Keratinocyte (primary cell): Measurements from ENCODE around the gene GAN.

Experiments used
- EZH2 ChIP-seq: IDR thresholded peaks from one replicate; pipeline ENCODE4 v1.6.1; 2012; ENCODE audit warnings: inconsistent platforms, mild to moderate bottlenecking, low read length, moderate library complexity
- TF ChIP-seq, protein P1 (sequence below), 3 experiments: IDR thresholded peaks in 1 of 3; conservative IDR thresholded peaks in 1 of 3; optimal IDR thresholded peaks in 1 of 3; 2 replicates in 2 of 3; 3 replicates in 1 of 3; pipeline versions ENCODE3 to v1.5.1; 2011; ENCODE audit warnings: low read length in 3 of 3, mild to moderate bottlenecking in 3 of 3, moderate library complexity in 2 of 3, control low read depth in 1 of 3, inconsistent platforms in 1 of 3; ENCODE audit not compliant: insufficient read depth in 2 of 3; ENCODE audit errors: extremely low read depth in 1 of 3

DNA sequence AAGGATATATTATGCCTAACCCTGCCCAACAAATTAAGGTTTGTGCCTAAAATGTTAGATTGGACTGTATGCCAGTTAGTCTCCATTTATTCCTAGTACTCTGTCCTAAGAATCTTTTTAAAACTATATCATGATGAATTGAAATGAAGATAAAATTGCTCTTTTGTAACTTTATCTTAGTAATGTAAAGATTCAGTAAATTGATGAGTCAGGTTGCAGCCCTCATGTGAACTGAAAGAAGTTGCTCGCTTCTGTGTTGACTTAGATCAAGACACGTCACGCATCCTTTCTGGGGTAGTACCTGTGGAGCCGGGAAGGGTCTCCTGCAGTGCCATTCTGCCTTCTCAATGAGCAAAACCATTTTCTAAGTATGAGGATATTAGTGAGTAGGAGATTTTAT is 63.3 kb downstream of the GAN start:
- TF ChIP-seq, protein P1, sequence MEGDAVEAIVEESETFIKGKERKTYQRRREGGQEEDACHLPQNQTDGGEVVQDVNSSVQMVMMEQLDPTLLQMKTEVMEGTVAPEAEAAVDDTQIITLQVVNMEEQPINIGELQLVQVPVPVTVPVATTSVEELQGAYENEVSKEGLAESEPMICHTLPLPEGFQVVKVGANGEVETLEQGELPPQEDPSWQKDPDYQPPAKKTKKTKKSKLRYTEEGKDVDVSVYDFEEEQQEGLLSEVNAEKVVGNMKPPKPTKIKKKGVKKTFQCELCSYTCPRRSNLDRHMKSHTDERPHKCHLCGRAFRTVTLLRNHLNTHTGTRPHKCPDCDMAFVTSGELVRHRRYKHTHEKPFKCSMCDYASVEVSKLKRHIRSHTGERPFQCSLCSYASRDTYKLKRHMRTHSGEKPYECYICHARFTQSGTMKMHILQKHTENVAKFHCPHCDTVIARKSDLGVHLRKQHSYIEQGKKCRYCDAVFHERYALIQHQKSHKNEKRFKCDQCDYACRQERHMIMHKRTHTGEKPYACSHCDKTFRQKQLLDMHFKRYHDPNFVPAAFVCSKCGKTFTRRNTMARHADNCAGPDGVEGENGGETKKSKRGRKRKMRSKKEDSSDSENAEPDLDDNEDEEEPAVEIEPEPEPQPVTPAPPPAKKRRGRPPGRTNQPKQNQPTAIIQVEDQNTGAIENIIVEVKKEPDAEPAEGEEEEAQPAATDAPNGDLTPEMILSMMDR (optimal IDR thresholded peaks at IDR 0.05 in 1 of 3, IDR thresholded peaks at IDR 0.05 in 1 of 3, conservative IDR thresholded peaks at IDR 0.05 in 1 of 3; ENCODE audit: extremely low read depth in 1 of 3, insufficient read depth in 2 of 3, low read length in 3 of 3): no peak
- TF ChIP-seq EZH2: no peak
